Subcutaneous abdominal adipose tissue (tissue), 5 donors: ENCODE measurements around the gene UBE2O.
"Not testable (repeated sequence)": the region's sequence is repeated elsewhere in the genome, so short reads cannot be mapped to it uniquely, and the experiment has no call there.

Source experiments
- H3K27ac ChIP-seq: one replicate; pipeline ENCODE4 v1.7.0; 2013; ENCODE audit warnings: low read depth, mild to moderate bottlenecking, inconsistent platforms, low read length, moderate library complexity
- H3K27me3 ChIP-seq, 5 donors: one replicate each; pipeline ENCODE4 v1.7.0; 2013; ENCODE audit warnings: low read length in 5 of 5, inconsistent platforms in 1 of 5; ENCODE audit not compliant: control insufficient read depth in 5 of 5, insufficient read depth in 4 of 5
- H3K36me3 ChIP-seq, 5 donors: one replicate each; pipeline ENCODE4 v1.7.0; 2013; ENCODE audit warnings: low read length in 5 of 5; ENCODE audit not compliant: control insufficient read depth in 5 of 5, insufficient read depth in 5 of 5
- H3K4me1 ChIP-seq, 5 donors: one replicate each; pipeline ENCODE4 v1.7.0; 2013; ENCODE audit warnings: low read length in 5 of 5, mild to moderate bottlenecking in 3 of 5, moderate library complexity in 1 of 5; ENCODE audit not compliant: control insufficient read depth in 5 of 5, insufficient read depth in 5 of 5
- H3K4me3 ChIP-seq, 5 donors: one replicate each; pipeline ENCODE4 v1.7.0; 2013; ENCODE audit warnings: low read length in 5 of 5, low read depth in 1 of 5
- H3K9ac ChIP-seq, 5 donors: one replicate each; pipeline ENCODE4 v1.7.0; 2013; ENCODE audit warnings: low read length in 5 of 5, mild to moderate bottlenecking in 4 of 5, moderate library complexity in 3 of 5
- H3K9me3 ChIP-seq, 5 donors: one replicate each; pipeline ENCODE4 v1.7.0; 2013; ENCODE audit warnings: low read length in 5 of 5; ENCODE audit not compliant: control insufficient read depth in 5 of 5
- donor health status: healthy.
- donor health status: healthy.
- donor health status: healthy.
- donor health status: healthy.
- donor health status: healthy.

UBE2O gene

DNA sequence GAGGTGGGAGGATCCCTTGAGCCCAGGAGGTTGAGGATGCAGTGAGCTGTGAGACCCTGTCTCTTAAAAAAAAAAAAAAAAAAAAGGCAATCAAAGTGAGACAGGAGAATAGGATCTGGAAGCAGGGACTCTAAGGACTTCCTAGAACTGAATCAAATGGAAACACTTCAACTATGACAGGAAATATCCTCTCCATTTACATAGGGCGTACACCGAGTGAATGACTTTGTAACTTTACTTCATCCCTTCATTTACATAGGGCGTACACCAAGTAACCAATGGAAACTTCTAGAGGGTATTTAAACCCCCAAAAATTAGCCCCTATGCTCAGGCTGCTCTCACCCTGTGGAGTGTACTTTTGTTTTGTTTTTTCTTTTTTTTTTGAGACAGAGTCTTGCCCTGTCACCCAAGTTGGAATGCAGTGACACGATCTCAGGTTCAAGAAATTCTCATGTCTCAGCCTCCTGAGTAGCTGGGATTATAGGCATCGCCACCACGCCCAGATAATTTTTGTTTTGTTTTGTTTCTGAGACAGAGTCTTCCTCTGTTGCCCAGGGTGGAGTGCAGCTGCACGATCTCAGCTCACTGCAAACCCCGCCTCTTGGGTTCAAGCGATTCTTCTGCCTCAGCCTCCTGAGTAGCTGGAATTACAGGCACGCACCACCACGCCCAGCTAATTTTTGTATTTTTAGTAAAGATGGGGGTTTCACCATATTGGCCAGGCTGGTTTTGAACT lies 89.7 kb downstream of the UBE2O start:
- H3K4me3 ChIP-seq, result no peak overlapping the region
- H3K9me3 ChIP-seq, result no peaks in the 10 kb centered on the region
- no peak overlapping the region for H3K27ac ChIP-seq
- H3K27me3 ChIP-seq, result no peaks in the 10 kb centered on the region
- H3K36me3 ChIP-seq, result no peaks in the 10 kb centered on the region
- no peak overlapping the region for H3K9ac ChIP-seq
- H3K4me1 ChIP-seq, result peaks cover 2 to 24% (median 21%) of the 10 kb centered on the region in 5 donors

DNA sequence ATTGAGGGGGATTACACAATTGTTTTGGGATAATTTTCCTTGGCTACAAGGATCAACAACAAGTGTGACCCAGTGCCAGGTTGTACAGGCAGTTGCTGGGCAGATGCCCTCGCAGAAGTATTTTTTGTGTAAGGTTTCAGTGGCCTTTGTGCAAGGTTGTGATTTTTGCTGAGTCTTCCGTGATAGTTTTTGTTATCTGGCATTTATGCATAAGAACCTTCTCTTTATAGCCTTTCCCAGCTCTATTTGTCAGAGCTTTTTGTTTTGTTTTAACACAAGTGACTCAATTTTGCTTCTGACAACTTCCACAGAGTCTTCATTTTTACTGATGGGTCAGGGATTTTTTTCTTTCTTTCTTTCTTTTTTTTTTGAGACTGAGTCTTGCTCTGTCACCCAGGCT lies 92.5 kb downstream of the UBE2O start:
- H3K36me3 ChIP-seq, result no peaks in the 10 kb centered on the region
- H3K27ac ChIP-seq, result peak overlapping the region; percentile 60
- H3K27me3 ChIP-seq, result no peaks in the 10 kb centered on the region
- H3K9ac ChIP-seq, result no peak overlapping the region
- H3K4me3 ChIP-seq, result no peak overlapping the region
- H3K9me3 ChIP-seq, result no peaks in the 10 kb centered on the region
- peaks cover 2 to 24% (median 21%) of the 10 kb centered on the region in 5 donors for H3K4me1 ChIP-seq

DNA sequence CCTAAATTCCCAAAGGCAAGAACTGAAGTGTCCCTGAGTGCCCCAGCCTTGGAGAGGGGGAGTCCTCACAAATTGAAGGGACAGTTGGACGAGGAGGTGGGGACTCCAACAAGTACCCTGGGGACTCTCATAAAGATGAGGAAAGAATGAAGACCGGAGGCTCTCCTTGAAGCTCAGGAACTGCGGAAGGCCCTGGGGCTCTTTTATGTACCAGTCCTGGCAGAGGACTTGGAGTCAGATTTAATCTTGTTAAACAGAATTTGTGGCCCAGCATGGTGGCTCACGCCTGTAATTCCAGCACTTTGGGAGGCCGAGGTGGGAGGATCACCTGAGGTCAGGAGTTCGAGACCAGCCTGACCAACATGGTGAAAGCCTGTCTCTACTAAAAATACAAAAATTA lies 93.2 kb downstream of the UBE2O start:
- Histone ChIP-seq H3K27ac (peak overlapping the region; percentile 60), H3K4me1 (peaks cover 2 to 24% (median 21%) of the 10 kb centered on the region in 5 donors)
- H3K9me3 ChIP-seq, H3K4me3 ChIP-seq, H3K9ac ChIP-seq, H3K36me3 ChIP-seq, H3K27me3 ChIP-seq: not testable (repeated sequence)

DNA sequence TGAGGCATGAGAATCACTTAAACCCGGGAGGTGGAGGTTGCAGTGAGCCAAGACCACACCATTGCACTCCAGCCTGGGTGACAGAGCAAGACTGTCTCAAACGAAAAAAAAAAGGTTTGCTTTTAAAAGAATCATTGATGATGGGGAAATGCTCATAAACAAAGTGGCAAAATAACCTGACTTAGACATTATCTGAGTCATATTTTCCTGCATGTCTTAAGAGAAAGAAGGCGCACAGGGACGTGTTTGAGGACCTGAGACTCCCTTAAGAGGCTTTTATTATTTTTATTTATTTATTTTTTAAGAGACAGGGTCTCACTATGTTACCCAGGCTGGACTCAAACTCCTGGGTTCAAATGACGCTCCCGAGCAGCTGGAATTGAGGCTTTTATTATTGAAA lies 93.6 kb downstream of the UBE2O start:
- Histone ChIP-seq H3K27me3 (no peaks in the 10 kb centered on the region), H3K9me3 (no peaks in the 10 kb centered on the region), H3K9ac (no peak overlapping the region), H3K36me3 (no peaks in the 10 kb centered on the region), H3K4me3 (no peak overlapping the region), H3K27ac (peak overlapping the region; percentile 60), H3K4me1 (peaks cover 2 to 28% (median 25%) of the 10 kb centered on the region in 5 donors)

DNA sequence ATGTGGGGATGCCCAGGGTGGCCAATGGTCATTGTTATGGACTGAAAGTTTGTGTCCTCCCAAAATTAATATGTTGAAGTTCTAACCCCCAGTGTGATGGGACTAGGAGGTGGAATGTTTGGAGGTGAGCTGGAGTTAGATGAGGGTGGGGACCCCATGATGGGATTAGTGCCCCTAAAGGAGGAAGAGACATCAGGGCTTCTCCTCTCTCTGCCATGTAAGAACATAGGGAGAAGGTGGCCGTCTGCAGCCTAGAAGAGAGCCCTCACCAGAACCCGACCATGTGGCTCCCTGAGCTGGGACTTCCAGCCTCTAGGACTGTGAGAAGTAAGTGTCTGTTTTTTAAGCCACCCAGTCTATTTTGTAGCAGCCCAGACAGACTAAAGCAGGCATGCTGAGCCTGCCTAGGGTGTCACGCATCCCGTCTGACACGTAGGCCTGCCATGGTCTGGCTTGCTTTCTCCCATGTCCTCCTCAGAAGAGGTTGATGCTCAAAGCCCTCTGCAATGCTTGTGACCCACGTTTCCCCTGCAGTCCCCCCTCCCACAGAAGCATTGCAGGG lies 95.3 kb downstream of the UBE2O start:
- Histone ChIP-seq H3K4me3 (no peak overlapping the region), H3K36me3 (no peaks in the 10 kb centered on the region), H3K27ac (no peak overlapping the region), H3K4me1 (peaks cover 5 to 34% (median 33%) of the 10 kb centered on the region in 5 donors), H3K27me3 (no peaks in the 10 kb centered on the region), H3K9ac (no peak overlapping the region), H3K9me3 (no peaks in the 10 kb centered on the region)

DNA sequence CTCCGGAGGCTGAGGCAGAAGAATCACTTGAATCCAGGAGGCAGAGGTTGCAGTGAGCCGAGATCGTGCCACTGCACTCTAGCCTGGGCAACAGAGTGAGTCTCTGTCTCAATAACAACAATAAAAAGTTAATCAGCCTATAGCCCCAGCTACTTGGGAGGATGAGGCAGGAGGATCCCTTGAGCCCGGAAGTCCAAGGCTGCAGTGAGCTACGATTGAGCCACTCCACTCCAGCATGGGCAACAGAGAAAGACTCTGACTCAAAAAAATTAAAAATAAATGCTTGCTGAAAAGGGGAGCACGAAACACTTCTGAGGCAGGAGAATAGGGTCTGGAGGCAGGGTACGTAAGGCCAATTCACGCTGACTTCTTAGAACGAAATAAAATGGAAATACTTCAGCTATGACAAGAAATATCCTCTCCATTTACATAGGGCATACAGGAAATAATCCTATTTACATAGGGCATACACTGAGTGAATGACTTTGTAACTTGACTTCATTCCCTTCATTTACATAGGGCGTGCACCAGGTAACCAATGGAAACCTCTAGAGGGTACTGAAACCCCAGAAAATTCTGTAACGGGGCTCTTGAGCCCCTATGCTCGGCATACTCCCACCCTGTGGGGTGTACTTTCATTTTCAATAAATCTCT lies 96.0 kb downstream of the UBE2O start:
- Histone ChIP-seq H3K36me3 (no peaks in the 10 kb centered on the region), H3K9ac (no peak overlapping the region), H3K27ac (no peak overlapping the region), H3K4me1 (peaks cover 3 to 35% (median 30%) of the 10 kb centered on the region in 5 donors), H3K9me3 (no peaks in the 10 kb centered on the region), H3K4me3 (no peak overlapping the region), H3K27me3 (no peaks in the 10 kb centered on the region)

DNA sequence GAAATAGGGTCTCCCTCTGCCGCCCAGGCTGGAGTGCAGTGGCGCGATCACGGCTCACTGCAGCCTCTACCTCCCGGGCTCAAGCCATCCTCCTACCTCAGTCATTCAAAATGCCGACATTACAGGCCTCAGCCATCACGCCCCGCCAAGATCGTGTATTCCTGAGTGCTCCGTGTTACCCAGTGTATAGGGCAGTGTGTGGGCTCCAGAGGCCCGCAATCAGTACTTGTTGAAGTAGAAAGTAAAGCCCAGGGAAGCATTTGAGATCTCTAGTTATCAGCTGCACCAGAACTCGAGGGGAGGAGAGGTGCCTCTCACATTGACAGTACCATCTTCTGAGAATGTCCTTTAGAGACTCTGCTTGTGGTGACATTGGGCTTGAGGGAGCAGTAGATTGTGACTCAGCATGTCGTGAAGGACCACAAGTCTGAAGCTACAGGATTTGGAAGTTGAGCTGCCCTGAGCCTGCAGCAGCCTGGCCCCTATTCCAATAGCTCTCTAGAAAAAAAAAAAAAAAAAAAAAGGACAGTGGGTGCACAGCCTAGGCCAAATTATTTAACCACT lies 98.1 kb downstream of the UBE2O start:
- Histone ChIP-seq H3K4me1 (peaks cover 3 to 21% (median 18%) of the 10 kb centered on the region in 5 donors), H3K4me3 (peak overlapping the region in 1 of 5 donors; percentile 93), H3K9ac (no peak overlapping the region), H3K27ac (no peak overlapping the region), H3K9me3 (no peaks in the 10 kb centered on the region), H3K36me3 (no peaks in the 10 kb centered on the region), H3K27me3 (no peaks in the 10 kb centered on the region)

DNA sequence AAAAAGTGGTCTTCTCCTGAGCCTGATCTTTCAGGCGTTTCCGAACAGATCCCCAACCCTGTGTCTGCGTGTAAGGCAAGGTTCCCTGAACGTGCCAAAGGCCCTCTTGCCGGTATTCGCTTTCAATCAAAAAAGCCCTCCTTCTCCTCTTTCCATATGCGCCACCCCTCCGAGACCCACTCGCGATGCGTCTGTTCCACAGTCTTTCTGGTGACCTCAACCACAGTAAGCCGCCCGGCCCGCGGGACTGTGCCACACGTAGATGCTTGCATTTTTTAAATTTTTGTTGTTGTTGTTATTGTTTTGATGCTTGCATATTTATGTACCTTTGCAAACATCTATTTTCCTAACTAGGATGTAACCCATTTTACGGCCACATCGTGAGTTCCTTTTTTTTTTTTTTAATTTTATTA lies 98.6 kb downstream of the UBE2O start:
- H3K4me1 ChIP-seq, result peaks cover 3 to 21% (median 18%) of the 10 kb centered on the region in 5 donors
- no peaks in the 10 kb centered on the region for H3K9me3 ChIP-seq
- no peaks in the 10 kb centered on the region for H3K27me3 ChIP-seq
- peak overlapping the region; percentile 78 for H3K27ac ChIP-seq
- H3K4me3 ChIP-seq, result peak overlapping the region; percentile 76 to 93 (median 90)
- H3K9ac ChIP-seq, result peak overlapping the region; percentile 56 to 93 (median 76)
- no peaks in the 10 kb centered on the region for H3K36me3 ChIP-seq

DNA sequence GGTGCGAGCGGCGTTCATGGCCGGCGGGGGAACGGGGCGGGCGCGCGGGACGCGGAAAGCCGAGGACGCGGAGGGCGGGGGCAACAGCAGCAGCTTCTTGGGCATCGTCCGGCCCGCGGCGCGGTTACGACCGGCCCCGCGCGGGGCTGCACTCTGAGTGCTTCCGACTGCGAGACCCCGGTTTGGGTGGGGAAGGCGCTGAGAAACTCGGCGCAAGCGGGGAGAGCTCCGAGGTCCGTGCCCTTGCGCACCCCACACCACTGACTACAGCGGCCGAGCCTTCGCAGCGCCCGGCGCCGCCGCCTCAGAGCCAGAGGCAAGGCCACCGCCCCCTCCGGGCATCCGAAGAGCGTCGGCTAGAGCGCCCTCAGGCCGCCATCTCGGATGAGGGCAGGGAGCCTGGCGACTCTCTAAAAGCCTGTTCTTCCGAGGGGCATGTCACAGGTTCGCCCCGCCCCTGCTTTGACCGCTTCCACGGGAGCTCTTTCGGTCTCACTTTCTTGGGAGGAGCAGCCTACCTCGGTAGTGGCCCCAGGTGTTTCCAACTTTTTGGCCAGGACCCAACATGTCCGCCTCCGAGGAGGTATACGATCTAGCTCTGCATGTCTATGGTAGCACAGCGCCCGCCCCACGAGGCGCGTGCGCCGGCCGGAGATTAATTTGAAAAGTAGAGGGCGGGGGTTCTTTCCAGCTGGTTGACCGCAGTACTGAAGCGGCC lies 99.2 kb downstream of the UBE2O start, which contains the start of gene PRPSAP1:
Gene PRPSAP1, minus strand, starts transcription at position 318 of the 718 bp plus-strand sequence. Its CDS starts 213 bp downstream, at position 105.
- Histone ChIP-seq H3K36me3 (no peaks in the 10 kb centered on the region), H3K27me3 (no peaks in the 10 kb centered on the region), H3K27ac (peak within 1 kb of the TSS; percentile 78), H3K4me3 (peak within 1 kb of the TSS; percentile 76 to 93 (median 90)), H3K9ac (peak within 1 kb of the TSS; percentile 75 to 93 (median 76)), H3K4me1 (peaks cover 3 to 21% (median 18%) of the 10 kb centered on the region in 5 donors), H3K9me3 (no peaks in the 10 kb centered on the region)
